NB4 (cell line): Measurements from ENCODE around the gene GALNT14.

ENCODE experiments used
- MYC ChIP-seq: IDR thresholded peaks from 2 replicates; pipeline ENCODE4 v1.6.1; 2011; ENCODE audit warnings: low read depth, low read length
- POLR2A ChIP-seq: IDR thresholded peaks from 2 replicates; pipeline ENCODE4 v1.6.1; 2011; ENCODE audit warnings: mild to moderate bottlenecking; ENCODE audit not compliant: insufficient read length; ENCODE audit errors: extremely low read depth
- TF ChIP-seq, protein P1 (sequence below): IDR thresholded peaks from one replicate; pipeline ENCODE4 v1.5.1; 2012; ENCODE audit warnings: low read depth, low read length
- TF ChIP-seq, protein P2 (sequence below): IDR thresholded peaks from 2 replicates; pipeline ENCODE4 v1.6.1; 2011; ENCODE audit warnings: low read depth, low read length

DNA sequence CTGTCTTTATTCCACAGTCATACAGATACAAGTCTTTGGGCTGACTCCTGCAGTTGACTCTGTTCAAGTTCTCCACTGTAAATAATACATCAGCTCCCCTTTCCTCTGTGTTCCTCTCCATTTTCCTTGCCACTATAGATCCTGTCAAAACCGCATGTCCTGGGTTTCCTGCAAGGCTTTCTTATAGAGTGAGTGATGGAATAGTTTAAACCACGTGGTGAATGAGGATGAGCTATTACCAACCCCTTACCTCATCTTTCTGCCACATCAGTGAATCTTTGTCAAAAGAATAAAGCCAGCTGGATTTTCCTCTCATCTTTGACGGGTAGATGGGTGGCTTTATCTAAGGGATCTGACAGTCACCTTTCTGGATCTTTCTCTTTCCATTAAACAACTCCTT, 3.9 kb upstream of the GALNT14 start:
- TF ChIP-seq, protein P1, sequence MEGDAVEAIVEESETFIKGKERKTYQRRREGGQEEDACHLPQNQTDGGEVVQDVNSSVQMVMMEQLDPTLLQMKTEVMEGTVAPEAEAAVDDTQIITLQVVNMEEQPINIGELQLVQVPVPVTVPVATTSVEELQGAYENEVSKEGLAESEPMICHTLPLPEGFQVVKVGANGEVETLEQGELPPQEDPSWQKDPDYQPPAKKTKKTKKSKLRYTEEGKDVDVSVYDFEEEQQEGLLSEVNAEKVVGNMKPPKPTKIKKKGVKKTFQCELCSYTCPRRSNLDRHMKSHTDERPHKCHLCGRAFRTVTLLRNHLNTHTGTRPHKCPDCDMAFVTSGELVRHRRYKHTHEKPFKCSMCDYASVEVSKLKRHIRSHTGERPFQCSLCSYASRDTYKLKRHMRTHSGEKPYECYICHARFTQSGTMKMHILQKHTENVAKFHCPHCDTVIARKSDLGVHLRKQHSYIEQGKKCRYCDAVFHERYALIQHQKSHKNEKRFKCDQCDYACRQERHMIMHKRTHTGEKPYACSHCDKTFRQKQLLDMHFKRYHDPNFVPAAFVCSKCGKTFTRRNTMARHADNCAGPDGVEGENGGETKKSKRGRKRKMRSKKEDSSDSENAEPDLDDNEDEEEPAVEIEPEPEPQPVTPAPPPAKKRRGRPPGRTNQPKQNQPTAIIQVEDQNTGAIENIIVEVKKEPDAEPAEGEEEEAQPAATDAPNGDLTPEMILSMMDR = no peak
- TF ChIP-seq POLR2A = no peak
- no peak for TF ChIP-seq MYC
- TF ChIP-seq, protein P2, sequence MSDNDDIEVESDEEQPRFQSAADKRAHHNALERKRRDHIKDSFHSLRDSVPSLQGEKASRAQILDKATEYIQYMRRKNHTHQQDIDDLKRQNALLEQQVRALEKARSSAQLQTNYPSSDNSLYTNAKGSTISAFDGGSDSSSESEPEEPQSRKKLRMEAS = no peak
